ENCODE data around the gene DDX51.
A peak's percentile ranks its signal among the peaks of the same experiment; 100 is the strongest.

DDX51 gene

DNA sequence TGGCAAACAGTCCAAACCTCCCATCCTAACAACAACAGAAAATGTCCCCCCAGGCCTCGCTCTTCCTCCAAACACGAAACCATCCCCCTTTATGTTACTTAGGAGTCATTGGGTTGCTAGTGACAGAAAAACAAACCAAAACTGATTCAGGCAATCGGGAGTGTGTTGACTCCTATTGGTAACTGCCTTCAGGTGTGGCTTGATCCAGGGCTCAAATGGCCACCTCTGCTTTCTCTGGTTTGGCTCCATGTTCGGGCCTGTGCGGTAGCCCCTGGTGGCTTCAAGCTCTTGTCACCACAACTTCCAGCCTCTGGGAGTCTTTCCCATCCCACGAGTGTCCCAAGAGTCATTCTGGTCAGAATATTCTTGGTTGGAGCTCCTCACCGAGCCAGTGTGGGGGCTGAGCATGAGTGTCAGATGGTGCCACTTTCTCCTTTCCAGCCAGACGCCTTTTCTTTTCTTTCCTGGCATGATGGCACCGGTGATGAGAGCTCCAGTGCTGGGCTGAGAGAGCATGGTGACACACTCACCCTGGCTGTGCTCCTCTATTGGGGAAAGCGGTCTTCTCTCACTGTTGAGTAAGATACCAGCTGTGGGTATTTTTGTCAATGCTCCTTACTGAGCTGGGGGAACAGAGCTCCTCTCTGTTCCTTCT is 38.7 kb upstream of the DDX51 start:
- Mint-ChIP-seq H3K4me1 (peaks cover 10% of the 10 kb centered on the region), H3K36me3 (no peaks in the 10 kb centered on the region), H3K27me3 (peaks cover 33% of the 10 kb centered on the region), H3K9me3 (peaks cover 9% of the 10 kb centered on the region), H3K4me3 (no peak overlapping the region), H3K27ac (no peak overlapping the region)
- ATAC-seq, result no peak

DNA sequence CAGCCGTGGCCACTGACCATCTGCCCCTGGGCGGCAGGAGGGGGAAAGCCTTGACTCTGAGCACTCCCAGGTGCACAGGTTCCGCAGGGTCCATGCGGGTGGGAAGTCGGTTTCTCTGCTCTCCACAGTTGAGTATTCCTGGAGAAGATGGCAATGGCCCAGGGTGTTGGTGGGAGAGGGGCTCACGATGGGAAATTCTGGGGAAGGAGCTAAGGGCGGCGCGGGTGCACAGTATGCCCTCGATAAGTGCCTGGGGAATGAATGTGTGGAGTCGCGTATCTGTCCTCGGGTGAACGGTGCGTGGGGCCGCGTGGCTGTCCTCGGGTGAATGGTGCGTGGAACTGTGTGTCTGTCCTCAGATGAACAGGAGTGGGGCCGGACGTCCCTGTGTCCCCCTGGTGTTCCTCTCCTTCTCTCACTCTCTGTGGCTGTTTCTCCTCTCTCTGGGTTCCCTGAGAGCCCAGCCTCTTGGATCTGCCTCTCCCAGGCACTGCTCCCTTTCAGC is 38.1 kb upstream of the DDX51 start:
- no peak for ATAC-seq
- H3K4me3 Mint-ChIP-seq, result no peak overlapping the region
- no peak overlapping the region for H3K27ac Mint-ChIP-seq
- H3K9me3 Mint-ChIP-seq, result peaks cover 9% of the 10 kb centered on the region
- H3K36me3 Mint-ChIP-seq, result no peaks in the 10 kb centered on the region
- H3K4me1 Mint-ChIP-seq, result peaks cover 9% of the 10 kb centered on the region
- peaks cover 34% of the 10 kb centered on the region for H3K27me3 Mint-ChIP-seq

DNA sequence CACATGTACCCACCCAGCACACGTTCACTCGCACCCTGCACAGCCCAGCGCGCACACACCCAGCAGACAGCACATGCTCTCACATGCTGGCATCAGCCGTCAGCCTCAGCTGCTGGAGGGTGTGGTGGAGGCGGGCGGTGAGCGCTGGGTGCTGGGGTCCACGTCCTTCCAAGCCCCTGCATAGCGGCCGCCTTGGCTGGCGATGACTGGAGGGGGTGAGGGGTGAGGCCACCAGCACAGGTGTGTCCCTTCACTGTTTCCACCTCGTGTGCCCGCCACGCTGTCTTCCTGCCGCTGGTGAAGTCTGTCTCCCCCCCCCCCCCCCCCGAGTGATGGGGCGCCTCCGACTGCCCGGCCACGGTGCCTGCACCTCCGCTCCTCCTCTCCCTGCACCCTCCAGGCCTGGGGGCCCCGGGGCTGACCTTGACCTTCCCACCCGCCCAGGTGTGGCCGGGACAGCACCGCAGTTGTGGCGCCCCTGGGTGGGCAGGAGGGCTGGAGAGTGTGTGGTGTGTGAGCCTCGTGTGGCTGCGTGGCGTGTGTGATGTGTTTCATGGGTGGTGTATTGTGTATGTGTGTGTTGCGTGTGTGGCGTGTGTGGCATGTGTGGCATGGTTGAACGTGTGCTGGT is 37.6 kb upstream of the DDX51 start:
- H3K27me3 Mint-ChIP-seq, result peaks cover 40% of the 10 kb centered on the region
- H3K36me3 Mint-ChIP-seq, result no peaks in the 10 kb centered on the region
- H3K4me1 Mint-ChIP-seq, result peaks cover 3% of the 10 kb centered on the region
- H3K4me3 Mint-ChIP-seq, result no peak overlapping the region
- H3K9me3 Mint-ChIP-seq, result peaks cover 9% of the 10 kb centered on the region
- H3K27ac Mint-ChIP-seq, result no peak overlapping the region
- ATAC-seq, result no peak

DNA sequence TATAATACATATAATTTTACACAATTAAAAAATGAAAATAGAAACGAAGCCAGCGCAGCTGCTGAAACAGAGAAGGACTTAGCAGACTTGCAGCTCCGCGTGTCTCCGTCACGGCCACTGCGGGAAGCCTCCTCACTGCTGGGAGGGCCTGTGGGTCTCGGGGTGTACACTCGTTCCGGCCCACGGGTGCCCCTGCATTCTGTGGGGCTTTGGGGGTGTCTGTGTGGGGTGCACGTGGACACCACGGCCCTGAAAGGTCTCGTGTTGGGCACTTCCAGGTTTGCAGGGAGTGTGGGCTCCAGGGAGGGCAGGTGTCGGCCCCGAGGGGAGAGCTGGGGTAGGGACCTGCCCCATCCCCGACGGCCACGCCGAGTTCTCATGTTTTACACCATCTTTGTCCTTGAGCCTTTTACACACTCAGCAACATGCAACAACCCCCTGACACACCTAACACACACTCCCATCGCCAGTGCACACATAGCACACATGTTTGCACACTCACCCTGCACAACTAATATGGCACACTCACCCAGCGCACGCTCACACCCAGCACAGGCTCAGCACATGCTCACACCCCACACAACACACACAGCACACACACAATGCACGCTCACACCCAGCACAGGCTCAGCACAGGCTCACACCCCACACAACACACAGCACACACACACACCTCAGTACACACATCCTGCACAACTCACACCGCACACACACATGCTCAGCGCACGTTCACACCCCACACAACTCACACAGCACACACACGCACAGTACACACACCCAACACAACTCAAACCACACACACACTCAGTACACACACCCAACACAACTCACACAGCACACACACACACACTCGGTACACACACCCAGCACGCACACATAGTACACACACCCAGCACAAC is 36.8 kb upstream of the DDX51 start:
- Mint-ChIP-seq H3K27me3 (peaks cover 47% of the 10 kb centered on the region), H3K4me3 (no peak overlapping the region), H3K27ac (no peak overlapping the region), H3K9me3 (peaks cover 7% of the 10 kb centered on the region), H3K4me1 (no peaks in the 10 kb centered on the region), H3K36me3 (no peaks in the 10 kb centered on the region)
- ATAC-seq, result no peak

DNA sequence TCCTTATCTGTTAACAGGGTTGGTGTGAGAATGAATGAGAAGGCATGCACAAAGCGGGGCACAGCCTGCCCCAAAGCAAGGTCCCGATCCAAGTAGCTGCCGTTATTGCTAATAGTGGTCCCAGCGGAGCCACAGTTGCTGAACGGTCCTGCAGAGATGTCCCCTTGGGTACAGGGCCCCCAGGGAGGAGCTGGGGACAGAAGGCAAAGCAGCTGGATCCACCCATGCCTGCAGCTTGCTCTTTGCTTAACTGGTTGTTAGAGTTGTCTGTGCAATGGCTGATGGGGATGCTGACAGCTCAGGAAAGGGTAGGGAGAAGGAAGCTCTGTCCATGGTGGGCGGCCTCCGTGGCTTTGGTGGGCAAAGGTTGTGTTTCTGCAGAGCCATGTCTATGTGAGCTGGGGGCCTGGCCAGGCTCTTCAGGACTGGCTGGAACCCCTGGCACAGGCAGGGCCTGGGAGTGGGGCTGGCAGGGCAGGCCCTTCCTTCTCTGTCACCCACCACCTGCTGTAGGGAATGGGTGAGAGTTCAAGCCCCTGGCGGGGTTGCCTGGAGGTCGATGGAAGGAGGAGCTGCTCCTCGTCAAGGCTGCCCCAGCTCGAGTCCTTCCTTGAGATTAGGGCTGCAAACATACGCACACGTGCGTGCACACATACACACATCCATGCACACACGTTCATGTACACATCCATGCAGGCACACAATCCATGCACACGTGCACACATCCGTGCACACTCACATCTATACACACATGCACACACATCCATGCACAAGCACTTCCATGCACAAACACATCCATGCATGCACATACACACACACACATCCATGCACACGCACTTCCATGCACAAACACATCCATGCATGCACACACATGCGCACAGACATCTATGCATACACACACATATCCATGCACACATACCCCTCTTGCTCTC is 35.6 kb upstream of the DDX51 start:
- no peak for ATAC-seq
- peaks cover 4% of the 10 kb centered on the region for H3K9me3 Mint-ChIP-seq
- no peak overlapping the region for H3K4me3 Mint-ChIP-seq
- no peaks in the 10 kb centered on the region for H3K36me3 Mint-ChIP-seq
- H3K27me3 Mint-ChIP-seq, result peaks cover 51% of the 10 kb centered on the region
- no peak overlapping the region for H3K27ac Mint-ChIP-seq
- H3K4me1 Mint-ChIP-seq, result peaks cover 3% of the 10 kb centered on the region

DNA sequence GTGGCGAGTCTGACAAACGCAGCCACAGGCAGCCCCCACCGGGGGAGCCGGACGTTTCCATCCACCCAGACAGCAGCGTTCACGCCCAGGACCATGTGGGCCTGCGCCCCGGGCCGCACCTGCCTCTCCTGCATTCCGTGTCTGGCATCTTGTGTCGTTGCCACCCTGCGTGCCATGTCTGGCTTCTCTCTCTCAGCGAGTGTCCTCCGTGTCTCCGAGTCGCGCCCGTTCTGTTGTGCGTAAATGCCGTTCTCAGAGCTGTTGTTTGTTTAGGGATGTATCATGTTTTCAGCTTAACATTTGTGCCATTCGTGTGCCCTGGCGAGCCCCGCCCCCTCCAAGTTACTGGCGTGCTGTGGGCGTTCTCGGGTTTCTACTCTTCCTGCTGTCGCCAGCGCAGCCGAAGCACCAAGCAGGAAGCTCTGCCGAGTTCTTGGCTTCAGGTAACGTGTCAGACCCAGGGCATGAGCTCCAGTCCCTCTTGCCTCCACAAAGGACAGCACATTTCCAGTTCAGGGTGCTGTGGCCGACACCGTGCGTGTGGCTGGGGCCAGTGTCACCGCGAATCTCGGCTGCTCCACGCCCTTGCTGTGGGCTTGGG is 34.8 kb upstream of the DDX51 start:
- Mint-ChIP-seq H3K27me3 (peaks cover 59% of the 10 kb centered on the region), H3K36me3 (no peaks in the 10 kb centered on the region), H3K4me1 (peaks cover 9% of the 10 kb centered on the region), H3K4me3 (no peak overlapping the region), H3K27ac (no peak overlapping the region), H3K9me3 (no peaks in the 10 kb centered on the region)
- no peak for ATAC-seq

DNA sequence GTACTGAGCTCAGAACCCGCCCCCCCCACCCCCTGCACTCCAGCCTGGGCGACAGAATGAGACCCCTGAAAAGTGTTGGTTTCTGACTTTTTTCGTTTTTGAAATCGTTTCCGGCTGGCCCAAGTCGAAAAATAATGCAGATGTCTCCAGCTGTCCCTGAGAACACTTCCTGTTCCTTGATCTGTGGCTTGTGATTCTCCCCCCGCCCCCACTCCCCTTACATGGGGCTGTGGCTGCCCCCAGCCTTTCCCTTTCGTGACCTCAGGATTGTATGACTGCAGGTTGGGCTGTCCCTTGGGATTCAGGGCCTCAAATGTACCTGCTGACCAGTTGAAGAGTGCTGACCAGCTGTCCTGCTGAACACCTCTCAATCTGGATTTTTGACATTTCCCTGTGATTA is 34.2 kb upstream of the DDX51 start:
- Mint-ChIP-seq H3K27me3 (peaks cover 63% of the 10 kb centered on the region), H3K4me1 (peaks cover 13% of the 10 kb centered on the region), H3K4me3 (no peak overlapping the region), H3K9me3 (no peaks in the 10 kb centered on the region), H3K36me3 (no peaks in the 10 kb centered on the region), H3K27ac (no peak overlapping the region)
- no peak for ATAC-seq

DNA sequence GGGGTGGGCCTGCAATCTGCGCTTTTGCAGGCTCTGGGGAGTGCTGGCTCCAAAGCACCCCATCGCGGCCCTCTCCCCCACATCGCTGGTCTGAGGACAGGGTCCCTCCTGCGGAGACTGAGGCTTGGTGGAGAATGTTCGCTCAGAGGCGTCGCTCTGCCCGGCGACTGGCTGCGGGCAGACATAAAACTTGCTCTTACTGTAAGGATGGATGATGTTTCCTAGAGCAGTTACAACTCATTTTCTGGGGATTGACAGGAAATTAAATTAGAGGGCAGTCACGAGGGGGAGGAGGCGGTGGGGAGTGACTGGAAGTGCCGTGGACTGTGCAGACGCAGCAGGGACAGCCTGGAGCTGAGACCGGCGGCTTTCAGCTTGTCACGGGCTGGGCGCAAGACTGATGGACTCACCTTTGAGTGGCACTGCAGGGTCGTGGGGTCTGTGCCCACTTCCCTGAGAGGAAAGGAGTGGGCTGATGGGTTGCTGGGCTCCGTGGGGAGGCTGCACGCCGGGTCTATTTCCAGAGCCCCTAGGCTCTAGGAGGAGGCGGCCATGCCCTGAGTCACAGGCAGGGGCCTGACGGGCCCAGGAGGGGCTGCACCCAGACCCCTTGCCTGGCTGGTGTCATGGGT is 32.9 kb upstream of the DDX51 start:
- H3K4me1 Mint-ChIP-seq, result peaks cover 20% of the 10 kb centered on the region
- no peak for ATAC-seq
- no peaks in the 10 kb centered on the region for H3K36me3 Mint-ChIP-seq
- H3K9me3 Mint-ChIP-seq, result no peaks in the 10 kb centered on the region
- H3K4me3 Mint-ChIP-seq, result no peak overlapping the region
- no peak overlapping the region for H3K27ac Mint-ChIP-seq
- H3K27me3 Mint-ChIP-seq, result peaks cover 76% of the 10 kb centered on the region

DNA sequence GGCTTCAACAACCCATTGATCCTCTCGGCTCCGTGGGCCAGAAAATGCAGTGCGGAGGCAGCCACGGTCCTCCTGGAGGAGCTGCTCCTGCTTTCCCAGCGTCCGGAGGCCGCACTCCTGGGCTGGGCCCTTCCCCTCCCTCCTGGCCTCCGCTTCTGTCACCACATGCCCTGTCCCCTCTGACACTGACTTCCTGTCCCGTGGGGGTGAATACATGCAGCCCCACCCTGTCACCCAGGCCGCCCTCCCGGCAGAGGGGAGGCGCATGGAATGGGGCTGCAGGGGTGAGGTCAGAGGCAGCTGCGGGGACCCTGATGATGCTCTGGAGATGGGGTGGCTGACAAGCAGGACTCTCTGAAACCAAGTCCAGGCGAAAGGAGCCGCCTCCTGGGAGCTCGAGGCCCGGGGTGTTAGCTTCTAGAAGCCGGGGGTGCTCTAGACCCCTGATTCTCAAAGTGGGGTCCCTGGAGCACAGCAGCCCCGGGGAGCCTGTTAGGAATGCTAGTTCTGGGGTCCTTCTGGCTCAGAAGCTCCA is 32.3 kb upstream of the DDX51 start:
- no peak overlapping the region for H3K27ac Mint-ChIP-seq
- no peaks in the 10 kb centered on the region for H3K9me3 Mint-ChIP-seq
- no peaks in the 10 kb centered on the region for H3K36me3 Mint-ChIP-seq
- H3K4me1 Mint-ChIP-seq, result peaks cover 20% of the 10 kb centered on the region
- H3K4me3 Mint-ChIP-seq, result no peak overlapping the region
- H3K27me3 Mint-ChIP-seq, result peaks cover 75% of the 10 kb centered on the region
- no peak for ATAC-seq

DNA sequence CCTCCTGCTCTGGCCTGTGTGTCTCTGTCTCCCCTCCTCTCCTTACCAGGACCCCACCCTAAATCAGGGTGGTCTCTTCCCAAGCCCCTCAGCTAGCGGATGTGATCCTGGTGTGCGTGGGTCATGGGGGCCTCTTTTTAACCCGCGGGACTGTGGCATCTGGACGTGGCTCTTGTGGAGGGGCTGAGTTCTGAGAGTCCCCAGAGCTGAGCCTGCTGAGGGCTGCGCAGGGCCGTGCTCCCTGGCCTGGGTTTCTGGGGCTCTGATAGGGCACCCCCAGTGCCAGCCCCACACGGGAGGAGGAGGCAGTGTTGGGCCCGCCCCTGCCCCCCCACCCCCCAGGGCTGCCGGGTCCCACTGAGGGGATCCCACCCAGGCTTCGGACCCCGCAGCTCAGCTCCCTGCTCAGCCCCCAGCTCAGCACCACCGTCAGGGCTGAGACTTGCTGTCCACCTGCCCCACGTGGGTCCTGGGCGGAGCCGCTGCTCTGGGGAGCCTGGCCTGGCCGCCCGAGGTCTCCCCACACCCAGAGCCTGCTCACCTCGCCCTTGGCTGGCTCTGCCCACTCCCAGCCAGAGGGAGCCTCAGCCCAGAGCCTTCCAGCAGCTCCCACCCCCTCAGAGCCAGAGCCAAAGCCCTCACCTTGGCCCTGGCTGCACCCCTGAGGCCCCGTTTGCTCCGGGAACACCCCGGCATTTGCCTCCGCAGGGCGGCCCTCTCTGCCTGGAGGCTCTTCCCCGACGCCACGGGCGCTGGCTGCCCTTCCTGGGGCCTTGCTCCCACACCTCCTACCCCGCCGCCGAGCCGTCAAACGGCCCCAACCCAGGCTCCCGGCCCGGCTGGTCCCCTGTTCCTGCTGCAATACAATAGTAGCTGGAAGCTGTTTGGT is 31.6 kb upstream of the DDX51 start:
- Mint-ChIP-seq H3K4me1 (peaks cover 20% of the 10 kb centered on the region), H3K36me3 (no peaks in the 10 kb centered on the region), H3K27me3 (peaks cover 68% of the 10 kb centered on the region), H3K27ac (no peak overlapping the region), H3K9me3 (no peaks in the 10 kb centered on the region), H3K4me3 (no peak overlapping the region)
- ATAC-seq, result peak; percentile 13

DNA sequence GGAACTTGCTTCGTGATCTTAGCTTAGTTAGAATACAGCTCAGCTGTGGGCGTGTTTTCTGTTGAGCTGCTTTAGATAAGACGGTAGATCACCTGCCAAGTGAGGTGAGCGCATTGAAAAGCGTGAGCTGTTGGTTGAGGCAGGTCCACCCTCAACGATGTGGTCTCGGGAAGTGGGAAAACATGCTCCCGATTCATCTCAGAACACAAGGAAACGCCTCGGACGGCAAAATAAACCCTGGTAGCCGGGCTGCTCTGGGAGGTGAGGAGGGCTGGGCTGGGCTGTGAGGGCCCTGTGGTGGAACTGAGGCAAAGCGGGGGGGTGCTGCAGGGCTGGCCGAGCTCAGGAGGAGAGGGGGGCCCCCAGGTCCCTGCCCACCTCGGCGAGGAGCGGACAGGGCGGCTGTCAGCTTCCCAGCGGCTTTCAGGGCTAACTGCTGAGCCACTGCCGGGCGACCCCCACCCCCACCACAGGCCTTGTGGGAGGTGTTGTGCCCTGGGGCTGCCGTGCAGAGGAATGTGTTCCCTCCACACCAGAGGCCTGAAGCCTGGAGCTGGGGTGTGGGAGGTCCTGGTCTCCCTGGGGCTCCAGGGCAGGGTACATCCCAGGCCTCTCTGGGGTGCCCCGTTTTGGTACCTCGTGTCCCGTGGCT is 30.8 kb upstream of the DDX51 start:
- H3K9me3 Mint-ChIP-seq, result no peaks in the 10 kb centered on the region
- no peak for ATAC-seq
- H3K4me3 Mint-ChIP-seq, result no peak overlapping the region
- peaks cover 63% of the 10 kb centered on the region for H3K27me3 Mint-ChIP-seq
- H3K4me1 Mint-ChIP-seq, result peaks cover 20% of the 10 kb centered on the region
- H3K36me3 Mint-ChIP-seq, result no peaks in the 10 kb centered on the region
- no peak overlapping the region for H3K27ac Mint-ChIP-seq

DNA sequence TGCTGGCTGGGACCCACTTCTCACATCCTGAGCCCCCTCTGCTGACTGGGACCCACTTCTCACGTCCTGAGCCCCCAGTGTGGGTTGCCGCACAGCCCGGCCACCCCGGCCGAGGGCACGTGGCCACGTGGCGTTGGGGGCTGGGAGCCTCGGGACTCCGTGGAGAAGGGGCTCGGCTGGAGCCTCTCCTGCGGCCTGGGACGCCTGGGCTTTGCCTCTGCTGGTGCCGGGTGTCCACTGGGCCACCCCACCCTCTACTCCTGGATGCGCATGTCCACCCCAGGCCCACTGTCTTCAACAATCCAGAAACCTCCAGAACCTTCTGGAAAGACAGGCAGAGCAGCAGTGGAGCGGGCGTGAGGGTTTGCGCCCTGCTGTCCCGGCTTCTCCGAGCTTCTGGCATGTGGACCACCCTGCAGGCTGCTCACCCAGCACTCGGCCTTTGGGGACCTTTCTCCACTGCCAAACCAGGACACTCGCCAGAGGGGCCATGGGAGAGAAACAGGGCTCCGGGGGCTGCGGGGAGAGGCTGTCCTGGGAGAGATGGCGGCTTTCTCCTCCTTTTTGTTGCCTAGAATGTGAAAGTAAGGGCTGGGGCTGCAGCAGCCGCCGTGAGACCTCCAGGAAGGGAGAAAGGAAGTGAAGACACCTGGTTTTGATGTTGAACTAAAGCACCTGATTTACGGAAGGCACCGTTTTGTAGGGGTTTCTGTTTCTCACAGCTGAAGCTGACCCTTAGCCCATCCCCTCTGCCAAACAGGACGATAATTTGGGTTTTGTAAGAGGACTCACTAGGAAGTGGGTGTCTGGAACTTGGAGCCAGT is 30.1 kb upstream of the DDX51 start:
- ATAC-seq, result no peak
- H3K36me3 Mint-ChIP-seq, result no peaks in the 10 kb centered on the region
- H3K27me3 Mint-ChIP-seq, result peaks cover 56% of the 10 kb centered on the region
- no peaks in the 10 kb centered on the region for H3K9me3 Mint-ChIP-seq
- H3K4me1 Mint-ChIP-seq, result peaks cover 20% of the 10 kb centered on the region
- no peak overlapping the region for H3K4me3 Mint-ChIP-seq
- H3K27ac Mint-ChIP-seq, result no peak overlapping the region

Data from stimulated activated memory B cell treated with anti-CD40 and anti-IgM and Interleukin-4, amounts not matched to agents 10 μg/mL and 1 μg/mL and 100 μg/mL, for 72 hours (primary cell).